NCI-H69 (cell line): ENCODE measurements around the gene CFAP77.
A peak's percentile ranks its signal among the peaks of the same experiment; 100 is the strongest.
"Not testable (repeated sequence)": the region's sequence is repeated elsewhere in the genome, so short reads cannot be mapped to it uniquely, and the experiment has no call there.

Experiments
- DNase-seq: peaks from one replicate; lab custom pipeline; 2025; lab: John Stamatoyannopoulos, UW

CFAP77 gene

GRCh38 chr9:132547976-132548730 lies 138.1 kb downstream of the CFAP77 start:
- DNase-seq, result peak; percentile 98

GRCh38 chr9:132548751-132549640 lies 139.0 kb downstream of the CFAP77 start:
- peak; percentile 97 for DNase-seq

GRCh38 chr9:132551556-132551955 lies 141.5 kb downstream of the CFAP77 start:
- DNase-seq, result no peak

- DNase-seq, result no peak
Observed at GRCh38 chr9:132552041-132552440, 142.0 kb downstream of the CFAP77 start.

- DNase-seq, result no peak
Observed at GRCh38 chr9:132554755-132555154, 144.7 kb downstream of the CFAP77 start.

GRCh38 chr9:132555528-132555927 lies 145.5 kb downstream of the CFAP77 start:
- DNase-seq, result no peak

- DNase-seq, result no peak
Observed at GRCh38 chr9:132556235-132556634, 146.2 kb downstream of the CFAP77 start.

- DNase-seq, result no peak
Observed at GRCh38 chr9:132556714-132557113, 146.7 kb downstream of the CFAP77 start.

GRCh38 chr9:132557159-132557558 lies 147.1 kb downstream of the CFAP77 start:
- no peak for DNase-seq

- DNase-seq, result no peak
Observed at GRCh38 chr9:132559711-132560110, 149.7 kb downstream of the CFAP77 start.

GRCh38 chr9:132560616-132561202 lies 150.7 kb downstream of the CFAP77 start:
- DNase-seq, result peak; percentile 94

GRCh38 chr9:132562306-132562573 lies 152.2 kb downstream of the CFAP77 start:
- no peak for DNase-seq

GRCh38 chr9:132564526-132564925 lies 154.5 kb downstream of the CFAP77 start:
- DNase-seq, result no peak

GRCh38 chr9:132568787-132569186 lies 158.8 kb downstream of the CFAP77 start:
- not testable (repeated sequence) for DNase-seq

- no peak for DNase-seq
Observed at GRCh38 chr9:132571806-132572600, 162.0 kb downstream of the CFAP77 start.

GRCh38 chr9:132572921-132573320 lies 162.9 kb downstream of the CFAP77 start:
- peak; percentile 21 for DNase-seq

- peak; percentile 92 for DNase-seq
Observed at GRCh38 chr9:132575005-132575609, 165.1 kb downstream of the CFAP77 start.

- no peak for DNase-seq
Observed at GRCh38 chr9:132575811-132576210, 165.8 kb downstream of the CFAP77 start.

- peak; percentile 51 for DNase-seq
Observed at GRCh38 chr9:132577119-132577518, 167.1 kb downstream of the CFAP77 start.

- no peak for DNase-seq
Observed at GRCh38 chr9:132578367-132578932, 168.4 kb downstream of the CFAP77 start.

GRCh38 chr9:132579427-132579798 lies 169.4 kb downstream of the CFAP77 start:
- no peak for DNase-seq
